NAMALWA (cell line): ENCODE measurements around the gene TMTC2.
"Not testable (repeated sequence)": the region's sequence is repeated elsewhere in the genome, so short reads cannot be mapped to it uniquely, and the experiment has no call there.

Experiments
- DNase-seq: peaks from one replicate; pipeline ENCODE4 v3.0.0-alpha.2; 2015; ENCODE audit warnings: low spot score

The TMTC2 gene

GRCh38 chr12:82842480-82842879, 155.8 kb downstream of the TMTC2 start:
- DNase-seq: no peak

- DNase-seq: not testable (repeated sequence)
Observed at GRCh38 chr12:82845076-82845475, 158.4 kb downstream of the TMTC2 start.

- DNase-seq: no peak
Observed at GRCh38 chr12:82848845-82849244, 162.1 kb downstream of the TMTC2 start.

GRCh38 chr12:82852529-82852928, 165.8 kb downstream of the TMTC2 start:
- DNase-seq: no peak

- no peak for DNase-seq
Observed at GRCh38 chr12:82855872-82856271, 169.2 kb downstream of the TMTC2 start.

- DNase-seq: no peak
Observed at GRCh38 chr12:82857276-82857675, 170.6 kb downstream of the TMTC2 start.

GRCh38 chr12:82857911-82858533, 171.3 kb downstream of the TMTC2 start:
- DNase-seq: no peak

- no peak for DNase-seq
Observed at GRCh38 chr12:82858534-82858917, 171.8 kb downstream of the TMTC2 start.

GRCh38 chr12:82862069-82862841, 175.5 kb downstream of the TMTC2 start:
- no peak for DNase-seq

GRCh38 chr12:82862876-82863649, 176.4 kb downstream of the TMTC2 start:
- DNase-seq: no peak

GRCh38 chr12:82866227-82866775, 179.6 kb downstream of the TMTC2 start:
- DNase-seq: no peak

- no peak for DNase-seq
Observed at GRCh38 chr12:82866946-82867345, 180.2 kb downstream of the TMTC2 start.

- DNase-seq: no peak
Observed at GRCh38 chr12:82867762-82868500, 181.2 kb downstream of the TMTC2 start.

- peak; percentile 64 for DNase-seq
Observed at GRCh38 chr12:82870771-82871377, 184.2 kb downstream of the TMTC2 start.

- peak; percentile 33 for DNase-seq
Observed at GRCh38 chr12:82872088-82872487, 185.4 kb downstream of the TMTC2 start.

- DNase-seq: no peak
Observed at GRCh38 chr12:82873309-82873708, 186.6 kb downstream of the TMTC2 start.

- DNase-seq: peak; percentile 5
Observed at GRCh38 chr12:82873951-82874350, 187.2 kb downstream of the TMTC2 start.

- no peak for DNase-seq
Observed at GRCh38 chr12:82874945-82875344, 188.2 kb downstream of the TMTC2 start.

- no peak for DNase-seq
Observed at GRCh38 chr12:82876075-82876474, 189.4 kb downstream of the TMTC2 start.

- peak; percentile 9 for DNase-seq
Observed at GRCh38 chr12:82877963-82878362, 191.3 kb downstream of the TMTC2 start.

- no peak for DNase-seq
Observed at GRCh38 chr12:82880442-82880901, 193.8 kb downstream of the TMTC2 start.
